ENCODE data around the gene ZFP42.
"Not testable (repeated sequence)": the region's sequence is repeated elsewhere in the genome, so short reads cannot be mapped to it uniquely, and the experiment has no call there.

The ZFP42 gene

DNA sequence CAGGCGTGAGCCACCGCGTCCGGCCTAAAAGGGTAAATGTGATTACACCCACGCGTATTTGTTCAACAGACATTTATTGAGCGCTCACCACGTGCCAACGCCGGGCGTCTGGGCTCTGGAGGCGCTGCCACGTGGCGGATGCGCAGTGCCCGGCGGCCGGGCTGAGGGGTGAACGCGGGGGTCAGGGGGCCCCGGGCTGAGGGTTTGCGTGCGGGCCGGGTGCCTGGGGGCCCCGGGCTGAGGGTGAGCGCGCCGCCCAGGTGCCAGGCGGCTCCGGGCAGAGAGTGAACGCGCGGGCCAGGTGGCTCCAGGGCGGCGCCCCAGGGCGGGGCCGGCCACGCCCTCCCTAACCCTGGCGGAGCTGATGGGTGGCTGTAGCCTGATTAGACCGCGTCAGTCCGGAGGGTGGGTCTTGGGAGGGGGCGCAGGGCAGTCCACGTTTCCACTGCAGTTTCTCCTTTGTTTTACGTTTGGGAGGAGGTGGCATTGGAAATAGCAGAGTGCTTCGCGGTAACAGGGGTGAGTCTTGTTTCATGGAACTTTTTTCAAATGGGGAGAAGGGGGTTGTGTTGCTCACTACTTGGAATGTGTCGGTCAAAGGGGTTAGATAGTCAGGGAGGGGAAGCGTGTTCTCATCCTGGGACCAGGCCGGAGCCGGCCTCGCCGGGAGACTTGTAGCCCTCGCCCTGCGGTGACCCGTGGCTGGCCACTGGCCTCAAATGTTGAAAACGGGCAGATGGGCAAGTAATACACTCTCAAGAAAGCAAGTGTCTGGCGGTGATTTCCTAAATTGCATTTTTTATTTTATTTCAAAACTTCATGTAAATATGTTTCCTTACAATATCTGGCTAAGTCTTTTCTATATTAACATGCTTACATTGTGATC lies at the start of gene ZFP42:
Gene ZFP42, plus strand, starts transcription at position 450 of the 886 bp plus-strand sequence. CDS start 7,037 bp downstream, outside the sequence.
- no peak for ATAC-seq

DNA sequence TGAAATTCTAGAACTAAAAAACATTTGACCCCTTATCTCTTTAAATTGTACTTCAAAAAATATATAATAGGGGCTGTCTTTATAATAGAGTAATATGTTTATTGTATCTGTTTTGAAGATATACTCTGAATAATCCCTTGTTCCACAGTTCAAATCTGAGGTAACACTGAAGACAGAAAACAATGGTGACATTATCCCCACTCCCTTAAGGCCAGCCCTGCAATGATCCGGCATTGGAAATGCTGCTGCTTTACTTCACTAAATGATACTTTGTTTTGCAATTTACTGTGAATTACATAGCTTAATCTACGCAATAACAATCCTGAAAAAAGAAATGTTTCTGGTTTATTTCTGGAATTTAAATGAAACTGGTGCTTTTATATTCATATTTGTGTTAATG lies 34.4 kb upstream of the ZFP42 start:
- ATAC-seq = no peak

DNA sequence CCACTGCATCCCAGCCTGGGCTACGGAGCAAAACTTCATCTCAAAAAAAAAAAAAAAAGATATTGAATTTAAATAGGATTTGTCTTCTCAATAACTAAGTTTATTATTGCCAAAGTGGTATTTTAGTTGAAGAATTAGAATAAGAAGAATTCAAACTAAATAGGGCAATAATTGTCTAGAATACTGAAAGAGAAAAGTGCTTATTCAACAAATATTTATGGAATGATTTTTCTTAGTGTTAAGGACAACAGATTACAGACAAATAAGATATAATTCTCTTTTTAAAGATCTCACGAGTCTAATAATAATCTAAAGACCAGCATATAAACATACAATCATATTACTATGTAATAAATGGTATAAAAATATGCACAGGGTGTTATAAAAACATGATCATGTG lies 33.6 kb upstream of the ZFP42 start:
- no peak for ATAC-seq

DNA sequence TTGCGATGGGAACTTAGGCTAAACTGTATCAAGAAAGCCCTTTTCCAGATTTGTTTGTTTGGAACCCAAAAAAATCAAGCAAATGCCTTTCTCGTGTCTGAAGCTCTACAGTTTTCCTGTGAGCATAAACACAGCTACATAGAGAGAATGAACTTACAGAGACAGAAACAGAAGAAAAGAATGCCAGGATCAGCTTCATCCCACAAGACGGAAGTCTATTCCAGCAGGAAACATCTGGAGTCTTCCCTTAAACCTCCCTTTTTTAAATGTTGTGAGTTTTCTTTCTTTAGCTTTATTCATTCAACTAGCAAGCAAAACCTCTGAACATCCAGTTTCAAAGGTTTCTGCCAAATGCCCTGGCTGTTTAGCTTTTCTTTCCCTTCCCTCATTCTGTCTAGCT lies 32.6 kb upstream of the ZFP42 start:
- no peak for ATAC-seq

DNA sequence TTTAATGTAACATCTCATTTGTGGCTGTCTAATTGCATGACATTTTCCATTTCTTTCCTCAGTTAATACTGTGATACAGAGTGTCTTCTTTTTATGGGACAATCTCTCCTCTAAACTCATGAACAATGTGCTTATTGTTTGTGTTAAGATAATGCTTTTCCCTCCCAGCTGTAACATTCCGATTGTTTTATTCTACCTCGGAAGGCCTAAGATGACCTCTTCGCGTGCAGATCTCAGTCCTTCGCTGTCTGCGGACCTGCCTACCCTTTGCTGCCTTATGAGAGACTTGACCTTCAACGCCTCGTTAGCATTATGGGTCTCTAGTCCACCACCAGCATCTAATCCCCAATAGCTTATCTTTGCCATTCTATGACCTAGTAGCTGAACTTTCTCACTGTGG lies 29.8 kb upstream of the ZFP42 start:
- no peak for ATAC-seq

DNA sequence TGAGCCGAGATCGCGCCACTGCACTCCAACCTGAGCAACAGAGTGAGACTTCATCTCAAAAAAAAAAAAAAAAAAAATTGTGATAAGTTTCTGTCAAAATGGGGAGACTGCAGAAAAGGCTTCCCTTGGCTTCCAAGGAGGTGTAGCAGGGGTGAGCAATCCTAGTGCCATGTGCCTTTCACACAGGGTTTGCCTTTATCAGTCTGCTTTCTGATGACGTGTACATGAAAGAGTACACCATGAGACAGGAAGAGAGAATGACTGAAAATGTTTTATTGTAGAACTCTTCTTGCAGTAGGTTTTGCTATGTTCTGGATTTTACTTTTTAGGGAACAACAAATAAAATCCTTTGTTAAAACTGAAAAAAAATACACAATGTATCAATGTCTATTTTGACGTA lies 23.4 kb upstream of the ZFP42 start:
- ATAC-seq = no peak

DNA sequence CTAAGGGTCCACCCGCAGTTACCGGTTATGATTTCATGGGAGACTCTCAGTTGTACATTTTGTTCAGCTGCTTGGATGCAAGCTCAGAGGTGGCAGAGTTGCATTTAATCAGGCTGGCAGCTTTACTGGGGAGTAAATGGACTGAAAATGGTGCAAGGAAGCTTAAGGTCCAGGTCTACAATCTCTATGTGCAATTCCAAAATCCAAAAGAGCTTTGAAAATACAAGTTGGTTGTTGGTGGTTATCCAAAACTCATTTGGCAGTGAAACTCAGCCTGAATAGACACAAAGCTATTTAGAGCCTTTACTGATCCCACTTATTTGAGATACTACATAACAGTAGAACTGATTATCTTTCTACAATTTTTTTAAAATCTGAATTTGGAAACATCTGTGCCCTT lies 11.8 kb upstream of the ZFP42 start:
- no peak for ATAC-seq

DNA sequence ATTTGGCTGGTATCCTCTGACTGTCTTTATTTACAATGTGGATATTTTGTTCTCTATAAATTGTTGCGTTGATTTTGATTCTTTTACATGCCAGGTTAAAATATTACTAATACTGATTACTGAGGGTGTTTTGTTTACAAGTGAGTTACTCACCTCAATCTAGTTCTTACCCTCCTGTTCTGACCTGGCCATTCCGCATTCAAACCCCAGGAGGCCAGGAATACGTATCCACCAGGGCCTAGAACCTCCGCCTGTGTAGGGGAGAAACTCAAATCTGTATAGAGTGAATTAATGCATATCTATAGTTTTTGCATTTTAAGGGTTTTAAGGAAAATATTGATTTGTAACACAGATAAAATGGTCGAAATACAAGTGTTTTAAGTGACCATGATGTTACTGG lies 2.6 kb upstream of the ZFP42 start:
- no peak for ATAC-seq

DNA sequence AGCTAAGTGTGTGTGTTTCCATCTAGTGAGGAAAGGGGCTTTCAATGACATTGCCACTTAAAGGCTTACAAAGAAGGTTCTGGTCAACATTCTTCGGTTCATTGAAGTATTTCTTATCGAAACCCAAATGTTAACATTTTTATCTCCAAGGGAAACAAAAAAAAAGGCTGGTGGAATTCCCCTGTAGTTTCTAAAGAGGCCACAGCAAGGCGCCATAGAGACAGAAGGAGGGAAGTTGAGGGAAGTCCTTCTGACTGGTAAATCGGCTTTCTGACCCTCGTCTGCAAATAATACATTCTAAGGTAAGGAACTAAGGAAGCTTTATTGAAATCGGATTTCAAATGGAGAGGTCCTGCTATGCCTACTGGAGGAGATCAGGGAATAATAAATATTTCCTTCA lies 1.7 kb upstream of the ZFP42 start:
- ATAC-seq = no peak

DNA sequence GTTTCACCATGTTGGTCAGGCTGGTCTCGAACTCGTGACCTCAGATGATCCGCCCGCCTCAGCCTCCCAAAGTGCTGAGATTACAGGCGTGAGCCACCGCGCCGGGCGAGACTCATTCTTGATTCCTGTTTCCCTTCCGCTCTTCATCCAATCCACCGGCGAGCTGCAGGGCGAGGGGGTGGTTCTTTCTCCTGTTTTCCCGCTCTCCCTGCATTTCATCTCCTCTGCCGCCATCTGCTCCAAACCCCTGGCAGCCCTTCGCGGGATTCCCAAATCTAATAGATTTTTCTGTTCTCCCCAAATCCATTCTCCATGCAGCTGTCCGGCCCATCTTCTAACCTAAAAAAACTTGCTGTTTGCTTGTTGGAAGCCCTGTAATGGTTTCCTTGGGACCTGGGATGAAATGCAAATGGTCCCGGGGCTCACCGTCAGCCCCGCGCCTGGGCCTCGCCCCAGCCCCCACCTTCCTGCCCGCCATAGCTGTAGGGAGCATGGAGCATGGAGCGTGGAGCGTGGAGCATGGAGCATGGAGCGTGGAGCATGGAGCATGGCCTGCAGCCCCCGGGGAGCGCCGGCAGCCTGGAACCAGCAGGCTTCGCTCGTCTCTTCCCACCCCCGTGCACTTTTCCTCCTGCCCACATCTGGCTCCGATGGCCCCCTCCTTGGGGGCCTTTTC lies 1.1 kb downstream of the ZFP42 start:
- ATAC-seq = no peak

DNA sequence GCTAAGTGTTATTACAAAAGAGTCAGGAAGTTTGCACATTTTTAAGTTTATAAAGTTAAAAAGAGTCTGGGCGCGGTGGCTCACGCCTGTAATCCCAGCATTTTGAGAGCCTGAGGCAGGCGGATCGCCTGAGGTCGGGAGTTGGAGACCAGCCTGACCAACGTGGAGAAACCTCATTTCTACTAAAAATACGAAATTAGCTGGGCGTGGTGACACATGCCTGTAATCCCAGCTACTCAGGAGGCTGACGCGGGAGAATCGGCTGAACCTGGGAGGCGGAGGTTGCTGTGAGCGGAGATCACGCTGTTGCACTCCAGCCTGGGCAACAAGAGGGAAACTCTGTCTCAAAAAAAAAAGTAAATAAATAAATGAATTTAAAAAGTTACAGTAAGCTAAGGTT lies 2.4 kb downstream of the ZFP42 start:
- ATAC-seq = not testable (repeated sequence)

DNA sequence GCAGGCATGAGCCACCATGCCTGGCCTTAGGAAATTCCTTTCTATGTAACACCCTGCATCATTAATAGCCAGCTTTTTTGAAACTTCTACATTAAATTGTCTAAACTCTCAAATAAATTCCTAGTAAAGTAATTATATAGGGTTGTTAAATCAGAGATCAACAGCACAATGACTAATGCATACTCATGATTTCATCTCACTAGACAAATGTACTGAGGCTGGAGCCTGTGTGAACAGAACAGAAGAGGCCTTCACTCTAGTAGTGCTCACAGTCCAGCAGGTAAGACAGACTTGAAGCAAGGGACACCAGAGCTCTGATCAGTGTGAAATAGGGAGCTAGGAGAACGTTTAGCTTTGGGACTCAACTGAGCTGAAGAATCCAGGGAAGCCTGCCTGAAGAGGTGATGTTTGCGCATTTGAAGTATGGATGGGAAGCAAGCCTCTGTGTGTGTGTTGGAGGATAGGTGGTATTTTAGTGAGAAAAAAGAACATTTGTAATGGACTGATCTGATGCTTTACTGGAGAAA lies 3.9 kb downstream of the ZFP42 start:
- ATAC-seq = no peak

DNA sequence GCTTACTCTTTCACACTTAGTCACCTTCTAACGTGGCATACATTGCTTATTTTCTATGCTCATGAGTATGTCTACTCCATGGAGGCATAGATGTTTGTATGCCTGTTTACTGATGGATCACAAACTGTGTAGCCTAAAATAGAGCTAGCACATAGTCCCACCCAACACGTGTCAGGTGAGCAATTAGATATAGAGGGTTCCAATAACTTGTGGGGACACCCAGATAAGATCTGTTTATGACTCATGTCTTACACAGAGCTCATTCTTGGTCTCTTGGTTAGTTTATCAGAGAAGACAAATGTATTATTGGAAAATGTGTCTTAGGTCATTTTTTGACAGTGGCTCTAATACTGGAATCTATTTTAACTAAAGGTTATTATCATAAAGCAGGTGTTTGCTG lies 6.8 kb downstream of the ZFP42 start:
- no peak for ATAC-seq

DNA sequence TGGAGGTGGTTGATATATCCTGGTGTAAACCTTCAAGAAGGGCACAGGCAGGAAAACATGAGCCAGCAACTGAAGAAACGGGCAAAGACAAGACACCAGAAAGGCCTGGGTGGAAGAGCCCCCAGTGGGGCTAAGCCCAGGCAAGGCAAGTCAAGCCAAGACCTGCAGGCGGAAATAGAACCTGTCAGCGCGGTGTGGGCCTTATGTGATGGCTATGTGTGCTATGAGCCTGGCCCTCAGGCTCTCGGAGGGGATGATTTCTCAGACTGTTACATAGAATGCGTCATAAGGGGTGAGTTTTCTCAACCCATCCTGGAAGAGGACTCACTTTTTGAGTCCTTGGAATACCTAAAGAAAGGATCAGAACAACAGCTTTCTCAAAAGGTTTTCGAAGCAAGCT lies 7.2 kb downstream of the ZFP42 start:
- no peak for ATAC-seq

DNA sequence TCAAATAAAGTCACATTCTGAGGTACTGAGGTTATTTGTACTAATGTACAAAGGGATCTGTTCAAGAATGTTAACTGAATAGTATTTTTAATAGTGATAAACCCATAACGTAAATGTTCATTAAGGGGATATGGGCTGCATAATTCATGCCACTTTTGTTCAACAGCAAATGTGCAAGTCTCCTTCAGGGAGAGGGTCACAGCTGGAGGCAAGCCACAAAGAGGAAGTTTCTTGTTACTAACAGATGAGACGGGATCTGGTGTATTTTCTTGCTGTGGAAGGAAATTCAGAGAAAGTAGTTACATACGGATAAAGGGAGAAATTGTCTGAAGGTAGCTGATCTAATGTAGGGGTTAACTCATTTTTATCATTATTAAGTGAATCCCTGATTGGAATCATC lies 10.0 kb downstream of the ZFP42 start:
- no peak for ATAC-seq

DNA sequence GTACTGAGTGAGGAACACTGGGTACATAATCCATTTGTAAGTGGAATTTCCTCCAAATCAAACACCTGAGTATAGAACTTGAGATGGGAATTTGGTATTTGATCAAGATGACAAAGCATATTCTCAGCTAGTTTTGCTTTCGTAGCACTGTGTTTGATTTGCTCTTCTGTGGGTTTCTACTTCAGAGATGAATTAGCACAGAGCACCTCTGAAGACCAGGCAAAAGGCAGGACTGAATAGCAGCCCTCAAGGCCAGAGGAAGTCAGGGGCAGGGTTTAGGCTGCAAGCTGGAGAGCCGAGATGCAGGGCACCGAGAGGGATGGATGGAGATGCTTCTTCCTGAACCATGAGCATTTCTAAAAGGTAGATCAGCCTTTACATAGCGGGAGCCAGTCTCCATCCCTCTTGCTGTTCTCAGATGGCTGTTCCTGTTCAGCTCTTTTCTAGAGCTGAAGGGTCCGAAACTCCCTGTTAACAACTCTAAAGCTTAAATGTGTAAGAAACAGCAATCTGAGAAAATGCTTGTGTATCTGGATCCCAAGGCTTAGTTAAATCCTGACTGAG lies 10.8 kb downstream of the ZFP42 start:
- ATAC-seq = no peak

DNA sequence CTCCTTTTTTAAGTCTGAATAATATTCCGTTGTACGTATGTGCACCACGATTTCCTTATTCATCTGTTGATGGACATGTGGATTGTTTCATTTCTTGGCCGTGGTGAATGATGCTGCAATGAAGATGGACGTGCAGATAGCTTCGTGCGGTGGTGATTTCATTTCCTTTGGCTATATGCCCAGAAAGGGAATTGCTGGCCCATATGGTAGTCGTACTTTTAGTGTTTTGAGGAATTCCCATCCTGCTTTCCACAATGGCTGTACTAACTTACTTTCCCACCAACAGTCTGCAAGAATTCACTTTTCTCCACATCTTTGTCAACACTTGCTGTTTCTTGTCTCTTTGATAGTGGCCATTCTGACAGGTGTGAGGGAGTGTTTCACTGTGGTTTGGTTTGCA lies 12.8 kb downstream of the ZFP42 start:
- no peak for ATAC-seq

DNA sequence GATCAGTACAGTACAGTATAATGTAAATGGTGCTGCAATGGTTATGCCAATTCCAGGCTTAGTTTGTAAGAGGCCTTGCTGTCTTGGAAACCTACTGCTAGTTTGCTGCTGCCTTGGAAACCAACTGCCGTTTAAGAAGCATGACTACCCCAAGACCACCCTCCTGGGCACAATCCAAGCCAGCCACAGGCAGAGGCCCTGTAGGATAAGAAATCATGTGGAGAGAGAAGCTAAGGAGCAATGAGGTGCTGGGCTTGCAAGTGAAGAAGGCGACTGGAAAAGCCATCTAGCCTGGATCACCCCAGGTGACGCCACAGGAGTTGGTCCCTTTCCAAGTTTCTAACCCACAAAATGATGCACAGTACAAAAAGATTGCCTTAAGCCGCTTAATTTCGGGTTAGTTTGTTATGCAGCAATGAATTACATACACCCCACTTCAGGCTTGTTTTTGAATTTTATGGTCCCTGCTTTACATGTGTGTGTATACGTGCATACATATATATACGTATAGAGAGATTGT lies 16.9 kb downstream of the ZFP42 start:
- no peak for ATAC-seq

DNA sequence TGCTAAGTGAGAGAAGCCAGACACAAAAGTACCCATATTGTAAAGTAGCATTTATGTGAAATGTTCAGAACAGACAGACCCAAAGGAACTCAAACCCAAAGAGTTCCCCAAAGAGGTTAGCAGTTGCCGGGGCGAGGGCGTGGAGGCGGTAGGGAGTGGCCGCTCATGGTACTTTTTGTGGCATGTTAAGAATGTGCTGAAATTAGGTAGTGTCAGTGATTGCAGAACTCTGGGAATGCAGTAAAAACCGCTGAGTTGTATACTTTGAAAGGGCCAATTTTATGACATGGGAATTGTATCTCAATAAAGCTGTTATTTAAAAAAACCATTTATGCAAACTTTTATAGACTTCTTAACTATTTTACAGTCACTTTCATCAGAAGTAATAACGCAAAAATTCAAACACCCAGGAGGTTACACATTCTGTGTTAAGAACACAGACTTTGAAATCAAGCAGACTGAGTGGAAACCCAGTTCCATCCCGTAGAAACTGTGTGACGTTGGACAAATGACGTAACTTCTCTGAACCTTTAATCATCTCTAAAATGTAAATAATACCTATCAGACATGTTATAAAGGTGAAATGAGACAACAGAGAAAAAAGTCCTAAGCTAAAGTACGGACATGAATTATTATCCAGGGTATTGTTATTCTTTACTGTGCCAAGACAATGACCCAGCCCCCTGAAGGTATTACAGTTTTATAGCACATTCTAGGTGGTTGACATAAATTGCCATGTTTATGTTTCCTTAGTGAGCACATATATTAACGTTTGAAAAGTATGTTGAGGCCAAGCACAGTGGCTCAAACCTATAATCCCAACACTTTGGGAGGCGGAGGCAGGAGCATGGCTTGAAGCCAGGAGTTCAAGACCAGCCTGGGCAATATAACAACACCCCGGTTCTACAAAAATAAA lies 19.7 kb downstream of the ZFP42 start:
- no peak for ATAC-seq

DNA sequence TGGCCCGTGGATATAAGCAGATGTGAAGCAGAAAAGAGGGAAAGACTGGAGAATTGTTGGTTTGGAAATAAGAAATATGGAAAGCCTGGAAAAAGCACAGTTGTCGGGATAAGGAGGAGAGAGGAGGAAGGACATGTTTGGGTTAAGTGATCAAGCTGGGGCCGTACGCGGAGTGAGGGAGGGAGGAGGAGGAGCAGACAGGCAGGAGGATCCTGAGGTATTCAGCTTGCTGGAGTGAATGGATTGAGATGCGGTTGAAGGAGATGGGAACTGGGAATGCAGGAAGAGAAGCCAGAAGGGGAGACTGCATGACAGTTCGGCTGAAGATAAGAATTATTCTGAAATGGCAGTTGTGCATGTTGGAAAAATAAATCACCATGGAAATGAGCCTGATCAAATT lies 21.2 kb downstream of the ZFP42 start:
- no peak for ATAC-seq

DNA sequence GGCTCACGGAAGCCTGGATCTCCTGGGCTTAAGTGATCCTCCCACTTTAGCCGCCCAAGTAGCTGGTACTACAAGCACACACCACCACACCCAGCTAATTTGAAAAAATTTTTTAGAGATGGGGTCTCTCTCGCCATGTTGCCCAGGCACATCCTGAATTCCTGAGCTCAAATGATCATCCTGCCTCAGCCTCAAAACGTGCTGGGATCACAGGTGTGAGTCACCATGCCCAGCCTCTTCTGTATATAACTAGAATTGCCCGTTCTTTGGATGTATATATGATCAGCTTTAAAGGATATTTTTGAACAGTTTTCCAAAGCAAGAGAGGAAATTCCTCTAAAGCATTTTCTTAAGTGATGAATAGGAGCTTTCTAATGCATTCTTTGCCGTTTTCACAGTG lies 22.7 kb downstream of the ZFP42 start:
- ATAC-seq = no peak

DNA sequence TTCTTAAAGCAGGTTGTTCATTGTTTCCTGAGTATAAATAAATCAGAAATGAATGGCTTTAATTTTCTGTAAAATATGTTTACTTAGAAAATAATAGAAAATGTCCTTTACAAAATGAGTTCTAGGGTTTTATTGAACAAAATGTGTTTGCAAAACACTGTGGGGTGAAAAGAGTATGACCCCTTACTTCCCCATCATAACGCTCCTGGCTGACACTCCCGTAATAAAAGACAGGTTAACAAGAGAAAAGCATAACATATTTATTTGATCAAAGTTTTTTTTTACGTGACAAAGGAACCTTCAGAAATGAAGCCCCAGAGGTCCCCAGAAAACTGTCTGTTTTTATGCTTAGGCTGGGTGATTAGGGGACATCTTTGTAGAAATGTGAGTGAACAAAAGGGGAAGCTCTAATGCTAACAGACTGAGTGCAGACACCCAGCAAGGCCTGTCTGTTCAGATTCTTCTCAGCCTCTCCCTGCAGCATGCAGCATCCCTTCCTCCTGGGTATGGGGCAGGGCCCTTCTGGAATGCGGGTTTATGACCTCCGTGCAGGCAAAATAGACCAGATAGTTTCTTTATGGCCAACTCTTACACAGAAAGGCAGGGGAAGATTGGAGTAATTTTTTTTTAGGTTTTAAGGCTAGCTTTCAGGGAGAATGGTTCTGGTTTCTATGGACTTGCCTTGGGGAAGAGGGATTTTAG lies 26.1 kb downstream of the ZFP42 start:
- no peak for ATAC-seq

Measured in activated CD4-positive, CD25-positive, alpha-beta regulatory T cell treated with anti-CD3 and anti-CD28 coated beads, Interleukin-2, amount 50 U/mL, for 24 hours (primary cell).